ENCODE data around the gene SCO1. TPM values are rescaled to one million over a fixed set of nuclear protein-coding genes. Genes with fewer than 3 reads are reported as not detected.
"Not testable (repeated sequence)": the region's sequence is repeated elsewhere in the genome, so short reads cannot be mapped to it uniquely, and the experiment has no call there.

Gene SCO1
- total RNA-seq, 1 donor from 2014 or later = 50.0 TPM

GRCh38 chr17:10726196-10726595 is 28.9 kb upstream of the SCO1 start:
- no peak for DNase-seq (ENCODE audit: low read depth in 2 of 2)

- DNase-seq (ENCODE audit: low read depth in 2 of 2) = no peak
Observed at GRCh38 chr17:10725262-10725661, 27.9 kb upstream of the SCO1 start.

GRCh38 chr17:10724546-10725195 is 27.3 kb upstream of the SCO1 start:
- DNase-seq (ENCODE audit: low read depth in 2 of 2) = no peak

GRCh38 chr17:10718547-10718946 is 21.2 kb upstream of the SCO1 start:
- DNase-seq (ENCODE audit: low read depth in 2 of 2) = no peak

GRCh38 chr17:10716218-10716617 is 18.9 kb upstream of the SCO1 start:
- no peak for DNase-seq (ENCODE audit: low read depth in 2 of 2)

- DNase-seq (ENCODE audit: low read depth in 2 of 2) = no peak
Observed at GRCh38 chr17:10713318-10713717, 16.0 kb upstream of the SCO1 start.

GRCh38 chr17:10705727-10706126 is 8.4 kb upstream of the SCO1 start:
- no peak for DNase-seq (ENCODE audit: low read depth in 2 of 2)

- DNase-seq (ENCODE audit: low read depth in 2 of 2) = peak; percentile 19 to 65
Observed at GRCh38 chr17:10702574-10702973, 5.2 kb upstream of the SCO1 start.

- peak; percentile 2 to 27 for DNase-seq (ENCODE audit: low read depth in 2 of 2)
Observed at GRCh38 chr17:10699856-10700255, 2.5 kb upstream of the SCO1 start.

GRCh38 chr17:10698096-10698818 is 924 bp upstream of the SCO1 start:
- DNase-seq (ENCODE audit: low read depth in 2 of 2) = peak; percentile 22 to 48

- DNase-seq (ENCODE audit: low read depth in 2 of 2) = not testable (repeated sequence)
Observed at GRCh38 chr17:10695875-10696407, 1.4 kb downstream of the SCO1 start.

GRCh38 chr17:10687499-10687898 is 9.8 kb downstream of the SCO1 start:
- no peak for DNase-seq (ENCODE audit: low read depth in 2 of 2)

- peak; percentile 39 to 47 for DNase-seq (ENCODE audit: low read depth in 2 of 2)
Observed at GRCh38 chr17:10683853-10684252, 13.5 kb downstream of the SCO1 start.

- DNase-seq (ENCODE audit: low read depth in 2 of 2) = no peak
Observed at GRCh38 chr17:10681866-10682446, 15.4 kb downstream of the SCO1 start.

- no peak for DNase-seq (ENCODE audit: low read depth in 2 of 2)
Observed at GRCh38 chr17:10674704-10675103, 22.6 kb downstream of the SCO1 start.

GRCh38 chr17:10673312-10673711 is 24.0 kb downstream of the SCO1 start:
- DNase-seq (ENCODE audit: low read depth in 2 of 2) = no peak

GRCh38 chr17:10668775-10669174 is 28.6 kb downstream of the SCO1 start:
- peak; percentile 11 to 25 for DNase-seq (ENCODE audit: low read depth in 2 of 2)

GRCh38 chr17:10666906-10667305 is 30.4 kb downstream of the SCO1 start:
- DNase-seq (ENCODE audit: low read depth in 2 of 2) = no peak

GRCh38 chr17:10664571-10664970 is 32.8 kb downstream of the SCO1 start:
- DNase-seq (ENCODE audit: low read depth in 2 of 2) = no peak

- DNase-seq (ENCODE audit: low read depth in 2 of 2) = no peak
Observed at GRCh38 chr17:10663231-10663630, 34.1 kb downstream of the SCO1 start.

GRCh38 chr17:10661437-10661836 is 35.9 kb downstream of the SCO1 start:
- DNase-seq (ENCODE audit: low read depth in 2 of 2) = peak in 1 of 2 donors; percentile 59

GRCh38 chr17:10657879-10658278 is 39.5 kb downstream of the SCO1 start:
- no peak for DNase-seq (ENCODE audit: low read depth in 2 of 2)

GRCh38 chr17:10657148-10657547 is 40.2 kb downstream of the SCO1 start, which contains the start of gene MYH3:
MYH3 (minus strand) TSS chr17:10657309; CDS start chr17:10655064, 2,245 bp downstream.
- no peak for DNase-seq (ENCODE audit: low read depth in 2 of 2)
